ENCODE data around the gene JMJD1C.

GRCh38 chr10:63369711-63370110 lies 96.1 kb downstream of the JMJD1C start:
- TF ChIP-seq, protein P1, sequence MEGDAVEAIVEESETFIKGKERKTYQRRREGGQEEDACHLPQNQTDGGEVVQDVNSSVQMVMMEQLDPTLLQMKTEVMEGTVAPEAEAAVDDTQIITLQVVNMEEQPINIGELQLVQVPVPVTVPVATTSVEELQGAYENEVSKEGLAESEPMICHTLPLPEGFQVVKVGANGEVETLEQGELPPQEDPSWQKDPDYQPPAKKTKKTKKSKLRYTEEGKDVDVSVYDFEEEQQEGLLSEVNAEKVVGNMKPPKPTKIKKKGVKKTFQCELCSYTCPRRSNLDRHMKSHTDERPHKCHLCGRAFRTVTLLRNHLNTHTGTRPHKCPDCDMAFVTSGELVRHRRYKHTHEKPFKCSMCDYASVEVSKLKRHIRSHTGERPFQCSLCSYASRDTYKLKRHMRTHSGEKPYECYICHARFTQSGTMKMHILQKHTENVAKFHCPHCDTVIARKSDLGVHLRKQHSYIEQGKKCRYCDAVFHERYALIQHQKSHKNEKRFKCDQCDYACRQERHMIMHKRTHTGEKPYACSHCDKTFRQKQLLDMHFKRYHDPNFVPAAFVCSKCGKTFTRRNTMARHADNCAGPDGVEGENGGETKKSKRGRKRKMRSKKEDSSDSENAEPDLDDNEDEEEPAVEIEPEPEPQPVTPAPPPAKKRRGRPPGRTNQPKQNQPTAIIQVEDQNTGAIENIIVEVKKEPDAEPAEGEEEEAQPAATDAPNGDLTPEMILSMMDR (conservative IDR thresholded peaks at IDR 0.05; ENCODE audit: low read length), result no peak
- no peak for TF ChIP-seq EZH2phosphoT487 (IDR thresholded peaks at IDR 0.05; ENCODE audit: borderline replicate concordance)

Data from Loucy (cell line).